ENCODE results near the gene MYO6.

Gene MYO6

DNA sequence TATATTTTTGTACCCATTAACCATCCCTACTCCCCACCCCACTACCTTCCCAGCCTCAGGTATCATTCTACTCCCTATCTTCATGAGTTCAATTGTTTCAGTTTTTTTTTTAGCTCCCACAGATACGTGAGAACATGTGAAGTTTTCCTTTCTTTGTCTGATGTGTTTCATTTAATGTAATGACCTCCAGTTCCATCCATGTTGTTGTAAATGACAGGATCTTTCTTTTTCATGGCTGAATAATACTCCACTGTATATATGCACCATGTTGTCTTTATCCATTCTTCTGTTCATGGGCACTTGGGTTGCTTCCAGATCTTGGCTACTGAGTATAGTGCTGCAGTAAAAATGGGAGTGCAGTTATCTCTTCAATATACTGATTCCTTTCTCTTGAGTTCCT is 63.5 kb downstream of the MYO6 start:
- no peak overlapping the region for H3K27ac ChIP-seq
- TF ChIP-seq, protein P1, sequence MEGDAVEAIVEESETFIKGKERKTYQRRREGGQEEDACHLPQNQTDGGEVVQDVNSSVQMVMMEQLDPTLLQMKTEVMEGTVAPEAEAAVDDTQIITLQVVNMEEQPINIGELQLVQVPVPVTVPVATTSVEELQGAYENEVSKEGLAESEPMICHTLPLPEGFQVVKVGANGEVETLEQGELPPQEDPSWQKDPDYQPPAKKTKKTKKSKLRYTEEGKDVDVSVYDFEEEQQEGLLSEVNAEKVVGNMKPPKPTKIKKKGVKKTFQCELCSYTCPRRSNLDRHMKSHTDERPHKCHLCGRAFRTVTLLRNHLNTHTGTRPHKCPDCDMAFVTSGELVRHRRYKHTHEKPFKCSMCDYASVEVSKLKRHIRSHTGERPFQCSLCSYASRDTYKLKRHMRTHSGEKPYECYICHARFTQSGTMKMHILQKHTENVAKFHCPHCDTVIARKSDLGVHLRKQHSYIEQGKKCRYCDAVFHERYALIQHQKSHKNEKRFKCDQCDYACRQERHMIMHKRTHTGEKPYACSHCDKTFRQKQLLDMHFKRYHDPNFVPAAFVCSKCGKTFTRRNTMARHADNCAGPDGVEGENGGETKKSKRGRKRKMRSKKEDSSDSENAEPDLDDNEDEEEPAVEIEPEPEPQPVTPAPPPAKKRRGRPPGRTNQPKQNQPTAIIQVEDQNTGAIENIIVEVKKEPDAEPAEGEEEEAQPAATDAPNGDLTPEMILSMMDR (conservative IDR thresholded peaks at IDR 0.05): no peak

DNA sequence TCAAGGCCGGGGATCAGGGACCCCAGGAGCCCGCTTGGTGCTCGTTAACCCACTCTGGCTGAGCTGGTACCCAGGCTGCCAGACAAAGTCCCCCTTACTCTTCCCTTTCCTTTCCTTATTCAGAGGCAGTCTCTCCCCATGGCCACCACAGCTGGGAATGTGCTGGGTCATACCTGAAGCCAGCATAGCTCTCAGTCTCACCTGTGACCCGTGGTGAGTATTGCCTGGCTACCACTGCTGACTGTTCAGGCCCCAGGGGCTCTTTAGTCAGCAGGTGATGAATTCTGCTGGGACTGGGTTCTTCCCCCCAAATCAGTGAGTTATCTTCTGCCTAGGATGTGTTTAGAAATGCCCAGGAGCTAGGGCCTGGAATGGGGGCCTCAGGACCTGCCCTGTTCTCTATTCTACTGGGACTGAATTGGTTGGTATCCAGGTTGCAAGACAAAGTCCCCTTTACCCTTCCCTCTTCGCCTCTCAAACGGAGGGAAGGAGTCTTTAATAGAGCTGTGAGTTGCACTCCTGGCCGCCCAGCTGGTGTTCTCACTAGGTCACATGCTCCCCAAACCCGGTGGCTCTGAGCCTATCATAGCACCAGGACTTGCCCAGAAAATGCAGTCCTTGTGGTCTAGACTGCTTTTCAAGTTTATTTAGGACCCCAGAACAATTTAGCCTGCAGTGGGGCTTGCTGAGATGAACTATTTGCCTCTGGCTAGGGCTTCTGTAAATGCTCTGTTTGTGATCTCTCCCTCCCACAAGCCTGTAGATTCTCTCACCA is 64.6 kb downstream of the MYO6 start:
- H3K27ac ChIP-seq: no peak overlapping the region
- TF ChIP-seq, protein P1 (conservative IDR thresholded peaks at IDR 0.05): no peak

DNA sequence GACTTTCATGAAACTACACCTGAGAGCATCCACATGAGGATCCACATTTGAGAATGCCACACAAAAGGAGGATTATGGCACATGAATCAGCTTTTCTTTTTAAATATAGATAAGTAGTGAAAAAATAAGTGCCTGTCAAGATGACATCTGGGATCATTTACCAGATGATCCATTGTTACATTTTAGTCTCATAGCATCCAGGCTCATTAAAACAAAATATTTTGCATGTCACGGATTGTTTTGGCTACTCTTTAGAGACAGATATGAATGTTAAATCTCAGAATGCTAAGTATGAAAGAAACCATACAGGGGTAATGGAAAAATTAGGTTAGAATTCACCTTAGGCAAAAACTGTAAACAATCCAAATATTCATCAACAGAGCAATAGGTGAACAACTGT is 66.7 kb downstream of the MYO6 start:
- TF ChIP-seq, protein P1 (conservative IDR thresholded peaks at IDR 0.05): no peak
- H3K27ac ChIP-seq: no peak overlapping the region

DNA sequence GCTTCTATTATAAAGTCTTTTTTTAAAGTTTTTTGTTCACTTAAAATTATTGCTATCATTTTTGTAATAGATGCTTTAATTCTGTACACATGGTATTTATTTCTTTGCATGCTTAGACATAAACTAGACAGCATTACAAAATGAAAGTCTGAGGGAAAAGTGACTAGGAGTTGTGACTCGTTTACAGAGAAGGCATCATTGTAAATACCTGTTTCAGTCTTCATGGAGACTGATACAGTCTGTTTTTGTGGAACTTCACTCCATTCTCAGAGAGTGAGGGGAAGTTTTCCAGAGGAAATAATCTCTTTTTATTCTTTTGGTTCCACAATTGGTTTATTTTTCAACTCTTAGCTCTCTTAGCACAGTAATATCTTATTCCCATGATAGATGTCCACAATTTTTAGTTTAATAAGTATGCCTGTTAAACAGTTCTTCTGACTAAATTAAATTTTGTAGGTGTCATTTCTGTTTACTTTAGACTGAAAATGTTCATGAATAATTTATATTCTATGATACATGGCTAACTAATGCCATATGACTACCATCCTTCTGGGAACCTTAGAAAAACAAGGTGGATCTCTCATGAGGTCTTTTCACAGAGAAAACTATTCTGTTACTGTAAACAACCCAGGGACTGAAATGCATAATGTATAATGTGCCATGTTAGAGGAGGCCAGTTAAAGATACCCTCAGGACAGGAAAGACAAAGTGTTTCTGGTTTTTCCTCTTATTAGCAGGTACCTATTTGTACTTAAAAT is 69.2 kb downstream of the MYO6 start:
- no peak overlapping the region for H3K27ac ChIP-seq
- TF ChIP-seq, protein P1 (conservative IDR thresholded peaks at IDR 0.05): no peak

DNA sequence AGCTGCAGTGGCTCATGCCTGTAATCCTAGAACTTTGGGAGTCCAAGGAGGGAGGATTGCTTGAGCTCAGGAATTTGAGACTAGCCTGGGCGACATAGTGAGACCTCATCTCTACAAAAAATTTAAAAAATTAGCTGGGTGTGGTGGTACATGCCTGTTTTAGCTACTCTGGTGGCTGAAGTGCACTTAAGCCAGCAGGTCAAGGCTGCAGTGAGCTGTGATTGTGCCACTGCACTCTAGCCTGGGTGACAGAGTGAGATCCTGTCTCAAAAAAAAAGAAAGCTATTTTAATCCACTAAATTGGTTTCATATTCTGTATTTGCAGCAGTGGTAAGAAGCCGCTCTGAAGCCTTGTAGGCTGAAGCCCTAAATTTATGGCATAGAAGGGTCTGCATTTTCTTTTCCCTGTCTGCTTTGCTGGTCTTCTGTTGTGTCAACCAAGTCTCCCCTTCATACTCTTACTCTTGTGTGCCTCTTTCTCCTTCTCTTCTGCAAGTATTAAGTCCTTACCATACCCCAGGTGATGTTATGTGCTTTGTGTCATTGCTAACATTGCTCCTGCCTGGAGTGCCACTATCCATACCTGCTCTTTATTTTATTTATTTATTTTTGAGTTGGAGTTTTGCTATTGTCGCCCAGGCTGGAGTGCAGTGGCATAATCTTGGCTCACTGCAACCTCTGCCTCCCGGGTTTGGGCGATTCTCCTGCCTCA is 70.9 kb downstream of the MYO6 start:
- H3K27ac ChIP-seq: no peak overlapping the region
- TF ChIP-seq, protein P1 (conservative IDR thresholded peaks at IDR 0.05): no peak

DNA sequence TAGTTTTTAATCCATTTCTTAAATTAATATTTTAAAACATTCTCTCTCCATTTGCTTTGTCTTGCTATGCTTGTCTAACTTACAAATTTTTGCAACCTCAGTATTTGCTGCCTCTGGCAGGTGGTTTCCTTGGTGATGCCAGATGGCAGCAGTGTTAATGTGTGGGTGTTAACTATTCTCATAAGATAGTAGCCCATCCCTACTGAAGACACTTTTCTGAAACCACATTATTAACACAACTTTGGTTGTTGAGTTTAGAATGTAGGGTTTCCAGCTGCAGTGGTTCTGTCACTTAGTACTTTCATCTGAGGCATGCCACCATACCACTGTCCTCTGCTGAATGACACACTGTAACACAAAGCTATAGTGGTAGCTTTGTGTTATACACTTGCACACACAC is 75.1 kb downstream of the MYO6 start:
- TF ChIP-seq, protein P1 (conservative IDR thresholded peaks at IDR 0.05): no peak
- H3K27ac ChIP-seq: no peak overlapping the region

DNA sequence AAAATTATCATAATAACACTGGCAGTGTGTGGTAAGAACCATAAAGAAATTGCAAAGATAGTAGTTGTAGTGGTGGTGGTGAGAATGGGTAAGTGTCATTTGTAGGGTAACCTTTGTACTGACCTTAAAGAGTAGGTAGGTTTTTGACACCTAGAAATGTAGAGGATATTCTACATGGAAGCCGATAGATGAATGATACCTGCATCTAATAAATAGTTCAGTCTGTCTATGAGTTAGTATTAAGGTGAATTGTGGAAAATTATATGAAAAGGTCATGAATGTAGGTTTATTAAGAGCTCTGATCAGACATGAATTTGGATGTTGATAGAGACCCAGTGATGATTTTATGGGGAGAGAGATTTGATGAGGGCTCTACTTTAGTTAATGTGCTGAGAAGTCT is 78.1 kb downstream of the MYO6 start:
- no peak overlapping the region for H3K27ac ChIP-seq
- TF ChIP-seq, protein P1 (conservative IDR thresholded peaks at IDR 0.05): no peak
